Gastroesophageal sphincter (tissue), 4 donors: ENCODE data around the gene IL1F10. TPM values are rescaled to one million over a fixed set of nuclear protein-coding genes. Genes with fewer than 3 reads are reported as not detected.

Experiments
- ATAC-seq: fragments of 150-250 bp; one replicate; pipeline ENCODE4 v1.9.1; 2016; ENCODE audit warnings: mild to moderate bottlenecking, moderate library complexity
- H3K27ac ChIP-seq, 4 donors: fragments of 200-600 bp; sonication (generic) in 3 of 4; 1 replicate in 3 of 4; 2 replicates in 1 of 4; pipeline ENCODE4 v1.5.1; 2016 to 2019
- H3K27me3 ChIP-seq: fragments of 200-600 bp; sonication (generic); one replicate; pipeline ENCODE4 v1.5.1; 2019
- H3K36me3 ChIP-seq, 2 donors: fragments of 200-600 bp; sonication (generic); one replicate each; pipeline ENCODE4 v1.5.1; 2019; ENCODE audit warnings: control low read depth in 1 of 2
- H3K4me1 ChIP-seq, 3 donors: fragments of 200-600 bp; sonication (generic); 1 replicate in 2 of 3; 2 replicates in 1 of 3; pipeline ENCODE4 v1.5.1; 2016 to 2019; ENCODE audit warnings: control low read depth in 2 of 3
- H3K4me3 ChIP-seq, 2 donors: fragments of 200-600 bp; sonication (generic); one replicate each; pipeline ENCODE4 v1.5.1; 2019; ENCODE audit warnings: mild to moderate bottlenecking in 1 of 2, moderate library complexity in 1 of 2
- H3K9me3 ChIP-seq, 3 donors: fragments of 200-600 bp; sonication (generic); one replicate each; pipeline ENCODE4 v1.5.1; 2017 to 2019; ENCODE audit warnings: control low read depth in 2 of 3
- EP300 ChIP-seq: sonication (generic); formaldehyde crosslinking; IDR thresholded peaks from one replicate; pipeline ENCODE4 v1.6.1; 2017; ENCODE audit warnings: antibody characterized with exemption, mild to moderate bottlenecking
- POLR2A ChIP-seq, 2 donors: fragments of 450-650 bp; IDR thresholded peaks; one replicate each; pipeline ENCODE4 v1.6.1; 2017; ENCODE audit warnings: antibody characterized with exemption in 2 of 2, mild to moderate bottlenecking in 2 of 2, moderate library complexity in 1 of 2
- POLR2AphosphoS5 ChIP-seq: sonication (generic); formaldehyde crosslinking; IDR thresholded peaks from one replicate; pipeline ENCODE4 v1.6.1; 2017; ENCODE audit warnings: antibody characterized with exemption
- WGBS, 2 donors: methylation state at CpG; one replicate each; pipeline ENCODE4 v1.1.5; 2018; ENCODE audit warnings: low coverage in 1 of 2; 5-methylcytosine and 5-hydroxymethylcytosine counted together
- total RNA-seq, 4 donors: library from RNA; depleted of rRNA; stranded (reverse); fragments of >200 nt; gene quantifications; one replicate each; pipeline ENCODE4 v1.1.0, GENCODE V29; 2016
- TF ChIP-seq, protein P1 (sequence below), 4 experiments: fragments of 200-600 bp in 2 of 4; fragments of 450-650 bp in 2 of 4; sonication (generic) in 1 of 4; IDR thresholded peaks; one replicate each; pipeline ENCODE4 v1.5.1; 2017 to 2019; ENCODE audit warnings: antibody characterized with exemption in 4 of 4, mild to moderate bottlenecking in 2 of 4, moderate library complexity in 2 of 4

The IL1F10 gene
- total RNA-seq, 4 donors from 2014 or later: not detected

DNA sequence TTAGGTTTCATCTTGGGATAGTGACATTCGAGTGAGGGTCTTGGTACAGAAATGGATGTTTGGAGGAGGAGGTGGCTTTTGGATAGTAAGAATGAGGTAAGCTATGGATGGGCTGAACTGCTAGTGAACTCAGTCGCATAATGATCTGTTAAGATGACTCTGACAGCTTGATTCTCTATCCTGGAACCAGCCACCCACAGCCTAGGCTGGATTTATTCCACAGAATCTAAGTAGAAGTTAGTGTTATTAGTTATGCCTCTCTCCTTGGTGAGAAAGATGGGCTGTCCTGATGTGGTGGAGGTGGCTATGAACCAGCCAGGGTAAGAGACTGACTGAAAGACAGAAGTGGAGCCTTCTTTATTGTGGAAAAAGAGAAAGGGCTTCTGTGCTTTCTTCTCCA lies 40.1 kb upstream of the IL1F10 start:
- no peak for ATAC-seq
- Histone ChIP-seq H3K27me3 (peaks cover 59% of the 10 kb centered on the region), H3K27ac (no peak overlapping the region), H3K4me3 (no peak overlapping the region), H3K9me3 (no peaks in the 10 kb centered on the region), H3K36me3 (no peaks in the 10 kb centered on the region), H3K4me1 (no peaks in the 10 kb centered on the region)
- no peak for TF ChIP-seq POLR2AphosphoS5
- TF ChIP-seq EP300: no peak
- TF ChIP-seq POLR2A (IDR thresholded peaks at IDR 0.05): no peak
- TF ChIP-seq, protein P1, sequence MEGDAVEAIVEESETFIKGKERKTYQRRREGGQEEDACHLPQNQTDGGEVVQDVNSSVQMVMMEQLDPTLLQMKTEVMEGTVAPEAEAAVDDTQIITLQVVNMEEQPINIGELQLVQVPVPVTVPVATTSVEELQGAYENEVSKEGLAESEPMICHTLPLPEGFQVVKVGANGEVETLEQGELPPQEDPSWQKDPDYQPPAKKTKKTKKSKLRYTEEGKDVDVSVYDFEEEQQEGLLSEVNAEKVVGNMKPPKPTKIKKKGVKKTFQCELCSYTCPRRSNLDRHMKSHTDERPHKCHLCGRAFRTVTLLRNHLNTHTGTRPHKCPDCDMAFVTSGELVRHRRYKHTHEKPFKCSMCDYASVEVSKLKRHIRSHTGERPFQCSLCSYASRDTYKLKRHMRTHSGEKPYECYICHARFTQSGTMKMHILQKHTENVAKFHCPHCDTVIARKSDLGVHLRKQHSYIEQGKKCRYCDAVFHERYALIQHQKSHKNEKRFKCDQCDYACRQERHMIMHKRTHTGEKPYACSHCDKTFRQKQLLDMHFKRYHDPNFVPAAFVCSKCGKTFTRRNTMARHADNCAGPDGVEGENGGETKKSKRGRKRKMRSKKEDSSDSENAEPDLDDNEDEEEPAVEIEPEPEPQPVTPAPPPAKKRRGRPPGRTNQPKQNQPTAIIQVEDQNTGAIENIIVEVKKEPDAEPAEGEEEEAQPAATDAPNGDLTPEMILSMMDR (IDR thresholded peaks at IDR 0.05): no peak
- WGBS, 2 donors: 39 to 76% methylated on average over 2 of the region's 2 CpGs

DNA sequence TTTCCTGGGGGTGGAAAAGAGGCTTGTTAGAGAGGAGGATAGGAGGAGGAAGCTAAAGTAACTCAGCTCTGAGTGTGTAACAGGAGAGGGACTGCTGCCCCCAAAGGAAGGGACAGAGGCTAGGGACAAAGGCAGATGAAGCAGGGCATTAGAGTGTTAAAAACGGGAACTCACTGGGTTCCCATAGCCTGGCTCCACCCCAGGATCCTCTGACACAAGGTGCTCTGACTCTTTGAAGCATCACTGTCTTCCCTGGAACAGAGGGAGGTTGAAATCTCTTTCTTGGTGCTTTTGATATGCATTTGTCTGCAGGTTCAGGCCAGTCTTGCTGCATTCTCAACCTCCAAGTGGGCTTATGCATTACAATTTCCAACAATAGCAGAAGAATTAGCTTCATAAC lies 39.7 kb upstream of the IL1F10 start:
- Histone ChIP-seq H3K27ac (no peak overlapping the region), H3K4me3 (no peak overlapping the region), H3K9me3 (no peaks in the 10 kb centered on the region), H3K4me1 (no peaks in the 10 kb centered on the region), H3K36me3 (no peaks in the 10 kb centered on the region), H3K27me3 (peaks cover 57% of the 10 kb centered on the region)
- ATAC-seq: no peak
- no peak for TF ChIP-seq POLR2AphosphoS5
- TF ChIP-seq, protein P1 (IDR thresholded peaks at IDR 0.05): no peak
- no peak for TF ChIP-seq EP300
- no peak for TF ChIP-seq POLR2A (IDR thresholded peaks at IDR 0.05)
- WGBS, 2 donors: 9 to 29% methylated on average over 1 of the region's 1 CpG

DNA sequence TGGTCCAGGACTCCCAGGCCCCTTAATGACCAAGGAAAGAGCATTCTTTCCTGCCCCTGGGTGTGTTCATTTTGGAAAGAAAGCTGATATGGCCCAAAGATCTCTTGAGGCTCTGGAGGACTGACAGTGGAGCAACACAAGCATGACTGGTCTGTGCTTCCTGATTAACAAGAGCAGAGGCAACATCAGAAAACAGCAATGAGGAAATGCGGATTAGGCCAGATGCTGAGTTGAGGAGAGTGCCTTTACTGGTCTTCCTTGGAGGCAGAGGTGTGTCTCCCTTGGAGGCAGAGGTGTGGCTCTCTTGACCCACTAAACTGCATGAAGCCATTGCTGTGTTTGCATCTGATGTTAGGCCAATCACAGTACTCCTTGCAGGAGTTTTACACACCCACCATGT lies 35.0 kb upstream of the IL1F10 start:
- Histone ChIP-seq H3K4me1 (no peaks in the 10 kb centered on the region), H3K9me3 (no peaks in the 10 kb centered on the region), H3K4me3 (no peak overlapping the region), H3K27ac (no peak overlapping the region), H3K36me3 (no peaks in the 10 kb centered on the region), H3K27me3 (peaks cover 39% of the 10 kb centered on the region)
- 92 to 100% methylated on average over 1 of the region's 1 CpG for WGBS, 2 donors
- TF ChIP-seq POLR2AphosphoS5 (no peak), POLR2A (IDR thresholded peaks at IDR 0.05) (no peak), EP300 (no peak)
- TF ChIP-seq, protein P1 (IDR thresholded peaks at IDR 0.05): no peak
- ATAC-seq: no peak

DNA sequence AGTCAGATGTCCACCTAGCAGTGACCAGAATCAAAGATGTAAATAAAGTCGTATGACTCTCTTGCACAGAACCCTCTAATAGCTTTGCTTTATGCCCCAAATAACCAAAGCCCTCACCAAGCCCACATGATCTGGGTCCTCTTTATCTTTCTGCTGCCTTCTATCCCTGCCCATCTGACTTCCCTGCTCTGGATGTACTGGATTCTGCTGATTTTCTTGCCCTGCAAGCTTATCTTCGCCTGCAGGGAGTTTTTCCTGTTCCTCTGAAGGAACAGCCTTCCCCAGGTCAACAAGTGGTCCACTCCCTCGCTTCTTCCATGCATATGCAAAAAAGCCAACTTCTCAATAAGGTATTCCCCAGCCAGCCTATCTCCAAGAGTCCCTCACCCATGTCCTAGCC lies 33.8 kb upstream of the IL1F10 start:
- no peak overlapping the region for H3K4me3 ChIP-seq
- H3K27me3 ChIP-seq: peaks cover 30% of the 10 kb centered on the region
- no peaks in the 10 kb centered on the region for H3K36me3 ChIP-seq
- 65 to 83% methylated on average over 2 to 3 of the region's 3 CpGs for WGBS, 2 donors
- no peaks in the 10 kb centered on the region for H3K9me3 ChIP-seq
- no peaks in the 10 kb centered on the region for H3K4me1 ChIP-seq
- TF ChIP-seq, protein P1 (IDR thresholded peaks at IDR 0.05): no peak
- TF ChIP-seq POLR2AphosphoS5 (no peak), POLR2A (IDR thresholded peaks at IDR 0.05) (no peak), EP300 (no peak)
- no peak overlapping the region for H3K27ac ChIP-seq
- ATAC-seq: no peak

DNA sequence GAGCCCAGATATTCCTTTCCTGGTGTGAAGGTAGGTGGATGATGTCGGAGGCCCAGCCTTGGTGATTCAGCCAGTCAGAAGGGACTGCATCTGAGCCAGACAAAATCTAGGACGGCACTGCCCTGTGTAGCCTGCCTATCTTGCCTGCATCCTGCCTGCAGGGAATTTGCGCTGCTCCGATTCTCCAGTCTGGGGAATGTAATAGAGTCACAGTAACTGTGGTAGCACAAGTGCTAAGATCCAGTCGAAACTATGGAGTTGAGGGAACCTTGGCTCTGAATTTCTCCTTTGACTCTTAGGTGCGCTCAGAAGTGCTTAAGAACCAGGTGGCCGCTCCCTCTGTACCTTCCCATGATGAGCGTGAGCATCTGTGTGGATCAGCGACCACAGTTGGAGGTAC lies 31.0 kb upstream of the IL1F10 start:
- Histone ChIP-seq H3K4me3 (no peak overlapping the region), H3K9me3 (no peaks in the 10 kb centered on the region), H3K27ac (no peak overlapping the region), H3K4me1 (no peaks in the 10 kb centered on the region), H3K27me3 (peaks cover 8% of the 10 kb centered on the region), H3K36me3 (no peaks in the 10 kb centered on the region)
- ATAC-seq: no peak
- 58% methylated on average over 3 of the region's 9 CpGs; no CpG with 5 or more reads in 1 of the 2 donors for WGBS, 2 donors
- TF ChIP-seq POLR2AphosphoS5 (no peak), EP300 (no peak), POLR2A (IDR thresholded peaks at IDR 0.05) (no peak)
- TF ChIP-seq, protein P1 (IDR thresholded peaks at IDR 0.05): no peak
